ENCODE results near the gene GOLGB1.

The GOLGB1 gene

DNA sequence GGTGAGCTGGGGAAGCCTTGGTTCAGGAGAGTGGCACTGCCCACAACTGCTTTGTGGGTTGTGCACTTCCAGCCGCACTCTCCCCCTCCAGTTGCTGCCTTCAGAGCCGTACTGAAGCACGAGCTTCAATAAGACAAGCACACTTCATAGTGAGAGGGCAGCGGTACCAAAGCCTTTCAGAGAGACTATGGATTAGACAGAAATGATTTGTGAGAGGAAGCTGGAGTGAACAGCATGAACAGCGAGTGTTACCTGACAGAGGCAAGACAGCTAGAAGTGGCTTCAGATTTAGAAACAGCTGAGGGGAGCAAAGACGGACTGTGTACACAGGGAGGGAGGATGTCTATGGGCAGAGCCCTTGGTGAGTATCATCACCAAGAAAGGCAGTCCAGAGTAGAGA lies 119.9 kb downstream of the GOLGB1 start:
- no peak for DNase-seq

DNA sequence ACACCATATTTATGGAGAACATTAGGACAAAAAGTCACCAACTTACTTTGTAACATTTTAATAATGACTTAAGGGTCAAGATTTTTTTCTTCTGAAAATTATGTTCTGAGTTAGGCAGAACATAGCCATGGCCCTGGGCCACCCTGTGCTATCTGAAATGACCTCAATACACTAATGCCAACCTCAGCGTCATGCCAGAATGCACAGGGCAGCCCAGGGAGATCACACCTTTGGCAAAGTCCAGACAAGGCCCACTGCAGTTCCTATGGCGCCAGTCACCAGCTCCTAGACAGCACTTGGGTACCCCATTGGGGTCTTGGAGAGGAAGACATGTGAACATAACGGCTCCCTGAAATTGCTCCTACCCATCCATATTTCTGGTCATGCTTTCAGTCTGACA lies 121.9 kb downstream of the GOLGB1 start:
- no peak for DNase-seq

DNA sequence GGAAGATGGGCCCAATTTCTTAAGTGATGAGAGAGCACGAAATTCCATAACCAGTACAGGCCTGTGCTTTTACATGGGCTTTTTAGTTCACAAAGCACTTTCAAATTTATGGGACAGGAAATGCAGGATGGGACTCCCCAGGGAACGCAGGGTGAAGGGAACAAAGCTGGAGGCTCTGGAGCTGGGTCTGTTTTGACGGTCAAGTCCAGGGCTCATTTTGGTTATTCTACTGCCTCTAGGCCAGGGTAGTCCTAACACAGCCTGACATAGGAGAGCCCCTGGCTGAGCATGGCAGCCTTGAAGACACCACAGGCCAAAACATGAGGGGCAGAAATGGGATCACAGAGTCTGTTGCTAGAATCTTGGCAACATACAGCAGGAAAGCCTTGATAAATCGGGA lies 122.3 kb downstream of the GOLGB1 start:
- no peak for DNase-seq

DNA sequence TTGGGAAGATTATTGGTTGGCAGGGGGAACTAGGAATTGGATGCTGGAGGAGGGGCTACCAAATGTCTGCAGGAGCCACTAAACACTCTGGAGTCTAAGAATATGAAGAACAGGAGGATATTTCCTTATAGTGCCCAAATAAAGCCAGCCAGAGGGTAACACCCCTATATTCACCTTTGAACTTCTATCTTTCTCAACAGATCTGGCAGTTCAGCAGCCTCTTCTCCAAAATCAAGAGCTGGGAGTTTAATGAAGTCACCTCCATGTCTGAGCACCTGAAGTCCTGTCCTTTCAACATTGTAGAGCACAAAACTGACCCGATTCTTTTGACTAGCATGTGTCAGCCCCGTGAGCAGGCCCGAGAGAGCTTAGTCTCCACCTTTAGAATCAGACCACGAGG lies 123.0 kb downstream of the GOLGB1 start:
- no peak for DNase-seq

DNA sequence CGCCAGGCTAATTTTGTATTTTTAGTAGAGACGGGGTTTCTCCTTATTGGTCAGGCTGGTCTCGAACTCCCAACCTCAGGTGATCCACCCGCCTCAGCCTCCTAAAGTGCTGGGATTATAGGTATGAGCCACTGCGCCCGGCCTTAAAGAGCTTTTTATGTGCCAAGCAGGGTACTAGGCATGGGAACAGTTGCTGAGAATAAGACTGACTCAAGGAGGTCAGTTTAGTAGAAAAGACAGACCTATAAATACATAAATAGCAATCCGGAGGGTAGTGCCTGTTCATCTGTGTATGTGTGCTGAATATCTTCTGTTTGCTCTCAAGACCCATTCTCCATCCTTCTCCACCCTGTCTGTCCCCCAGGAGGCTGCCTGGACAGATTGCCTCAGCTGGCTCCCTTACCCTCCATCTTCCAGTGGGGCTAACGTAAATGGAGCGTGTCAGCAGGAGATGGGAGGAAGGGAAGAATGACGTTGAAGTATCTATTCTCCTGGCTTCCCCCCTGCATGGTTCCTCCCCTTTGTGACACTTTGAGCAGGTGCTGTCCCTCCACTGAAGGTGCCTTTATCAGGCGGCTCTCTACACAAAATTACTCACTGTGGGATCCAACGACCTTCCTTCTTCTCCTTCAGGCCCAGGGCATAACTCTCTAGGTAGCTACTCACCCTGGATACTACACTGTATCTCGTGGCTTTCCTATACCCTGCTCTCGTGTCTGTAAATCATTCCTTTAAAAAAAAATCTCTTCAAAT lies 125.2 kb downstream of the GOLGB1 start:
- no peak for DNase-seq

DNA sequence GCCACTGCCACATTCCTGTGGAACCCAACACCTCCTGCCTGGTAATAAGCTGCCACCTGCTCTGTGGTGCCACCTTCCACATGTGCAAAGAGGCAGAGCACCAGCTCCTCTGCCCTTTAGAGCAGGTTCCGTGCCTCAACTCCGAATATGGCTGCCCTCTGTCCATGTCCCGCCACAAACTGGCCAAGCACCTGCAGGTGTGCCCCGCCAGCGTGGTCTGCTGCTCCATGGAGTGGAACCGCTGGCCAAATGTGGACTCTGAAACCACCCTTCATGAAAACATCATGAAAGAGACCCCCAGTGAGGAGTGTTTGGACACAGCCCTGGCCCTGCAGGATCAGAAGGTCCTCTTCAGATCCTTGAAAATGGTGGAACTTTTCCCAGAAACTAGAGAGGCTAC lies 128.1 kb downstream of the GOLGB1 start:
- no peak for DNase-seq

DNA sequence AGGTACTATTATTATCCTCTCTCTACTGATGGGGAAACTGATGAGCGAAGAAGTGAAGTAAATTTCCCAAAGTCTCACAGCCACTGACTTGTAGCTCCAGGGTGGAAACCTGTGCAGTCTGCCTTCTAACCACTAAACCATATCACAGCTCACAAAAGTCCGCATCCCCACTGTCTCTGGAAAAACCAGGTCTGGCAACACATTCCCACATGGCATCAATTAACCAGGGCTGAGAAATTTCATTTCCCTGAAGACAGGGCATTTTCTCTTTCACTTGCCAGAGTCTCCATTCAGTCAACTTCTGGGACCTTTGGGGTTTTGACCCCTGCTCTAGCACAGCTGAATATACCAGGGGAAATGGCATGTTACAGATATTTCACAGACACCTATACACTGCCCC lies 129.8 kb downstream of the GOLGB1 start:
- no peak for DNase-seq

Data from DMS153 (cell line).